ENCODE data around the gene CRYBB3.
A peak's percentile ranks its signal among the peaks of the same experiment; 100 is the strongest.
"Not testable (repeated sequence)": the region's sequence is repeated elsewhere in the genome, so short reads cannot be mapped to it uniquely, and the experiment has no call there.

Gene CRYBB3

DNA sequence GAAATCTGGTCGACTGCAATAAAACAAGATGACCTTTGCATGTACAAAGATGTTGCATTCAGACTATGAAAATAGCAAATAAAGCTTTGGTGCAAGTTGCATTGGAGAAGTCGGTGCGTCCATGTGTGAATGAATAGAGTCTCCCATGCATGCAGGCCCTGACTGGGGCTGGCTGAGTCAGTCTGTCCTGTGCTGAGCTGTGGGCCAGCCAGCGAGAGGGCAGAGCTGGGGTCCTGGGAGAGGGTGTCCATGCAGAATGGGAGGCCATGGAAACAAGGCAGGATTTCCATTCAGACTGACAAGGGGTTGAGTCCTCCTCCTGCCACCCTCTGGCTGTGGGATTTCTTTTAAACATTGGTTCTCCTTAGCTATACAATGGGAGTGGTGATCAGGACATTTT, 2.3 kb upstream of the CRYBB3 start:
- DNase-seq (ENCODE audit: insufficient read length) (no peak), FAIRE-seq (no peak)
- no peak for TF ChIP-seq POLR2AphosphoS5 (IDR thresholded peaks at IDR 0.05; ENCODE audit: low read depth, low read length)
- TF ChIP-seq POLR2A (IDR thresholded peaks at IDR 0.05; ENCODE audit: low read depth, low read length): no peak
- no peak for TF ChIP-seq TAF1 (IDR thresholded peaks at IDR 0.05; ENCODE audit: borderline replicate concordance, low read depth, low read length)

DNA sequence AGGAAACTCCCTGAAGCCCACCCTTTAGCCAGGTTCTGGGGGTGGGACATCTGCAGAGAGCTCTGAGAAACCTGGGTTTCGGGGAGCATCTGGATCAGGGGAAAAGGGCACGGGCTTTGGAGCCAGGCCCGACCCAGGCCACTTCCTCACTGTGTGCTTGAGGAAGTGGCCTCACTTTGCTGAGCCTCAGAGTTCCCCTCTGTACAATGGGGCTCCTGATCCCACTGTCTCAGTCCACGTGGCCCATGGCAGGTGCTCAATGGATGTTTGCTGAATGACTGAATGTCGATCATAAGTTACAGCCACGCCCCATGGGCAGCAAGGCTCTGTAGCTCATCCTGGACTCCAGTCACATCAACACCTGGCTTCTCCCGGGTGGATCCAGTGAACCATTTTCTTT, 1.3 kb downstream of the CRYBB3 start:
- no peak for FAIRE-seq
- TF ChIP-seq POLR2AphosphoS5 (IDR thresholded peaks at IDR 0.05; ENCODE audit: low read depth, low read length) (no peak), TAF1 (IDR thresholded peaks at IDR 0.05; ENCODE audit: borderline replicate concordance, low read depth, low read length) (no peak), POLR2A (IDR thresholded peaks at IDR 0.05; ENCODE audit: low read depth, low read length) (no peak)
- DNase-seq (ENCODE audit: insufficient read length): no peak

GRCh38 chr22:25201557-25202273, 2.1 kb downstream of the CRYBB3 start:
- no peak for FAIRE-seq
- TF ChIP-seq POLR2A (IDR thresholded peaks at IDR 0.05; ENCODE audit: low read depth, low read length) (no peak), POLR2AphosphoS5 (IDR thresholded peaks at IDR 0.05; ENCODE audit: low read depth, low read length) (no peak), TAF1 (IDR thresholded peaks at IDR 0.05; ENCODE audit: borderline replicate concordance, low read depth, low read length) (no peak)

GRCh38 chr22:25202290-25202921, 2.7 kb downstream of the CRYBB3 start:
- peak; percentile 63 for DNase-seq (ENCODE audit: insufficient read length)
- FAIRE-seq: peak; percentile 53
- no peak for TF ChIP-seq TAF1 (IDR thresholded peaks at IDR 0.05; ENCODE audit: borderline replicate concordance, low read depth, low read length)

More at GRCh38 chr22:25201557-25202273, 2.1 kb downstream of the CRYBB3 start:
- no peak for DNase-seq (ENCODE audit: insufficient read length)

DNA sequence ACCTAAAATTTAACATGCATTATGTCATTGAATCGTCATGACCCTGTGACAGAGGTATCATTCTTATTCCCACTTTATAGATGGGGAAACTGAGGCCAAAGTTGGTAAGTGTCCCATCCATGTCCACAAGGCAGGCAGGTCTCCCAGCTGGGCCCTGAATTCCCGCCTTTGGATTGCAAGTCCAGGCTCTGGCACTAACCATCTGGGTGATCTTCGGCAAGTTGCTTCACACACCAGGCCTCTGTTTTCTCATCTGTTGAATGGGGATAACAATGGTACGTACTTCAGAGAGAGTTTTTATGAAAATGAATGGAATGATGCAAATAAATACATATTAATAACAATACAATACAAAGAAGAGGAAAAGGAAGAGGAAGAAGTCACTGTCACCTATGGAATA, 3.4 kb downstream of the CRYBB3 start:
- TF ChIP-seq POLR2A (IDR thresholded peaks at IDR 0.05; ENCODE audit: low read depth, low read length) (no peak), POLR2AphosphoS5 (IDR thresholded peaks at IDR 0.05; ENCODE audit: low read depth, low read length) (no peak), TAF1 (IDR thresholded peaks at IDR 0.05; ENCODE audit: borderline replicate concordance, low read depth, low read length) (no peak)
- FAIRE-seq (no peak), DNase-seq (ENCODE audit: insufficient read length) (no peak)

DNA sequence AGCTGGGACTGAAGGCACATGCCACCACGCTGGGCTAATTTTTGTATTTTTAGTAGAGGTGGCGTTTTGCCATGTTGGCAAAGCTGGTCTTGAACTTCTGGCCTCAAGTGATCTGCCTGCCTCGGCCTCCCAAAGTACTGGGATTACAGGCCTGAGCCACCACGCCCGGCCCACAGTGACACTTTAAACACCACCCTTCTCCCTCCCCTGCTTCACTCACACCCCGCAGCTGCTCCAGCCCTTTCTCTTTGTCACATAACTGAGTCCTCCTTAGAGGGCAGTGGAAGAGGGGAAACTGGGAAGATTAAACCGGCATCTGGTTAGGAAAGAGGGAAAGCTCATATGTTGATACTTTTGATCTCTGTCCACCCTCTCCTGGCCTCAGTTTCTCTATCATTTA, 4.9 kb downstream of the CRYBB3 start:
- DNase-seq (ENCODE audit: insufficient read length); FAIRE-seq: not testable (repeated sequence)

DNA sequence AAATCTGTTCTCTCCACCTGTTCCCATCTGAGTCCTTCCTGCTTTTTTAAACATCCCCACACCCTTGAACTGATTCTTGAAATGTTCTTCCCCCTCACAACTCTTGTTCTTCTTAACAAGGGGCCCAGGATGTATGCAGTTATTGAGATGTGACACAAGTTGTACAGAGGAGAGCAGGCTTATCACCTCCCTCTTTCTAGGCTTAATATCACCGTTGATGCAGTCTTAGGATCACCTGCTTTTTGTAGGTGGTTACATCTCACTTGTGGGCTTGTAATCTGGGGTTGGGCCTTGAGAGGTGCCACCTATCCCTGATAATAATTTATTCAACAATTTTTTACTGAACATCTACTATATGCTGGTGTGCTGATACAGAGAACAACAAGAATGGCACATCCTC, 6.2 kb downstream of the CRYBB3 start:
- no peak for FAIRE-seq
- DNase-seq (ENCODE audit: insufficient read length): no peak
- TF ChIP-seq POLR2AphosphoS5 (IDR thresholded peaks at IDR 0.05; ENCODE audit: low read depth, low read length) (no peak), POLR2A (IDR thresholded peaks at IDR 0.05; ENCODE audit: low read depth, low read length) (no peak), TAF1 (IDR thresholded peaks at IDR 0.05; ENCODE audit: borderline replicate concordance, low read depth, low read length) (no peak)

- FAIRE-seq (no peak), DNase-seq (ENCODE audit: insufficient read length) (no peak)
- TF ChIP-seq TAF1 (IDR thresholded peaks at IDR 0.05; ENCODE audit: borderline replicate concordance, low read depth, low read length) (no peak), POLR2AphosphoS5 (IDR thresholded peaks at IDR 0.05; ENCODE audit: low read depth, low read length) (no peak)
Observed at GRCh38 chr22:25206998-25207397, 7.3 kb downstream of the CRYBB3 start.

DNA sequence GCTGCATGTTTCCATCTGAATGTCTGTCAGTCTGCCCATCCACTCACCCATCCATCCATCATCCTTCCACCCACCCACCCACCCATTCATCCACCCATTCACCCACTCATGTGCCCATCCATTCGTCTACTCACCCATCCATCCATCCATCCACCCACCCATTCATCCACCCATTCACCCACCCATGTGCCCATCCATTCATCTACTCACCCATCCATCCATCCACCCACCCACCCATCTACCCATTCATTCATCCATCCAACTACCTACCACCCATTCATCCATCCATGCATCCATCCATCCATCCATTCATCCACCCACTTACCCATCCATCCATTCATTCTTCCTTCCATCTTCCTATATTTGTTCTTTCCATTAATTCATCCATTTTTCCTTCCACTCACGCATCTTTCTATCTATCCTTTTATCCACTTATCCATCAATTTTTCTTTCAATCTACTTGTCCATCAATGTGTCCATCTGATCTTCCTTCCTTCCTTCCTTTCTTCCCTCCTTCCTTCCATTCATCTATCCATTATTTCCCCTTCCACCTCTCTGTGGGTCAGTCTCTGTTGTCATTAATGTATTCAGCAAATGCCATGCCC, 8.0 kb downstream of the CRYBB3 start:
- TF ChIP-seq POLR2AphosphoS5 (IDR thresholded peaks at IDR 0.05; ENCODE audit: low read depth, low read length) (no peak), POLR2A (IDR thresholded peaks at IDR 0.05; ENCODE audit: low read depth, low read length) (no peak), TAF1 (IDR thresholded peaks at IDR 0.05; ENCODE audit: borderline replicate concordance, low read depth, low read length) (no peak)
- DNase-seq (ENCODE audit: insufficient read length): no peak
- FAIRE-seq: no peak

- no peak for FAIRE-seq
- TF ChIP-seq POLR2AphosphoS5 (IDR thresholded peaks at IDR 0.05; ENCODE audit: low read depth, low read length): no peak
- TF ChIP-seq TAF1 (IDR thresholded peaks at IDR 0.05; ENCODE audit: borderline replicate concordance, low read depth, low read length): no peak
- TF ChIP-seq POLR2A (IDR thresholded peaks at IDR 0.05; ENCODE audit: low read depth, low read length): no peak
- DNase-seq (ENCODE audit: insufficient read length): no peak
Observed at GRCh38 chr22:25208328-25208727, 8.7 kb downstream of the CRYBB3 start.

GRCh38 chr22:25208743-25209505, 9.3 kb downstream of the CRYBB3 start:
- DNase-seq (ENCODE audit: insufficient read length) (no peak), FAIRE-seq (no peak)
- no peak for TF ChIP-seq POLR2AphosphoS5 (IDR thresholded peaks at IDR 0.05; ENCODE audit: low read depth, low read length)
- no peak for TF ChIP-seq POLR2A (IDR thresholded peaks at IDR 0.05; ENCODE audit: low read depth, low read length)
- no peak for TF ChIP-seq TAF1 (IDR thresholded peaks at IDR 0.05; ENCODE audit: borderline replicate concordance, low read depth, low read length)

GRCh38 chr22:25210793-25211192, 11.1 kb downstream of the CRYBB3 start:
- DNase-seq (ENCODE audit: insufficient read length) (no peak), FAIRE-seq (no peak)
- TF ChIP-seq TAF1 (IDR thresholded peaks at IDR 0.05; ENCODE audit: borderline replicate concordance, low read depth, low read length) (no peak), POLR2A (IDR thresholded peaks at IDR 0.05; ENCODE audit: low read depth, low read length) (no peak), POLR2AphosphoS5 (IDR thresholded peaks at IDR 0.05; ENCODE audit: low read depth, low read length) (no peak)
